ENCODE results near the gene NBDY.

NBDY gene

DNA sequence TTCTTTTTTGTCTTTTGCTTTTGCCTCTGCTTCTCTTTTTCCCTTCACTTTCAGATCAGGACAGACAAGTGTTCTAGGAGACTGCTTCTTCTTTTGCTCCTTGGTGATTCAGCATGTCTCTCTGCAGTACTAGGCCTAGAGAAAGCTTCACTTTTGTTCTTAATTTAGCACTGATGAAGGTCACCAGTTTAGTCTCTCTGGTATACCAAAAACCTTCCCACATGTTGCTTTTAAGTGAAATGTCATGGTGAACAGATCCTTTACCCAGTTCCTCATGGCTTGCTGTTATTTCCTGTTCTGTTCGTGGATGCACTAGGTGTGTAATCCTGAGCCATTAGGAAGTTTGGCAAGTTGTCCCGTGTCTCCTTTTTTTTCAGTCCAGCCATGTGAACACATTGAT, 53.3 kb downstream of the NBDY start:
- no peak overlapping the region for H3K27ac ChIP-seq (ENCODE audit: low read length)
- H3K4me2 ChIP-seq (ENCODE audit: insufficient read depth, low read length) = no peak overlapping the region
- DNase-seq = no peak
- H3K27me3 ChIP-seq (ENCODE audit: insufficient read depth, low read length, poor library complexity) = no peaks in the 10 kb centered on the region
- no peak overlapping the region for H2AFZ ChIP-seq (ENCODE audit: low read depth, low read length)
- H3K4me1 ChIP-seq (ENCODE audit: insufficient read depth, low read length) = no peaks in the 10 kb centered on the region
- no peak for ATAC-seq (ENCODE audit: insufficient read depth, low read depth)
- TF ChIP-seq EZH2 (IDR thresholded peaks at IDR 0.05; ENCODE audit: borderline replicate concordance, low read depth, low read length, severe bottlenecking) = no peak
- TF ChIP-seq CTCF (IDR thresholded peaks at IDR 0.05; ENCODE audit: borderline replicate concordance, extremely low read depth, low read length, poor library complexity, severe bottlenecking) = no peak
- H3K4me3 ChIP-seq (ENCODE audit: low read depth in 1 of 2, low read length in 2 of 2) = no peak overlapping the region
- H3K9me3 ChIP-seq (ENCODE audit: insufficient read depth, low read length, severe bottlenecking) = no peaks in the 10 kb centered on the region
- H3K79me2 ChIP-seq (ENCODE audit: insufficient read depth, low read length) = peaks cover 45% of the 10 kb centered on the region
- H4K20me1 ChIP-seq (ENCODE audit: insufficient read depth, low read length) = peaks cover 6% of the 10 kb centered on the region; the same call in 1 of the 2 replicates
- H3K9ac ChIP-seq (ENCODE audit: low read depth, low read length) = no peak overlapping the region
- peaks cover 34% of the 10 kb centered on the region for H3K36me3 ChIP-seq (ENCODE audit: insufficient read depth, low read length)

DNA sequence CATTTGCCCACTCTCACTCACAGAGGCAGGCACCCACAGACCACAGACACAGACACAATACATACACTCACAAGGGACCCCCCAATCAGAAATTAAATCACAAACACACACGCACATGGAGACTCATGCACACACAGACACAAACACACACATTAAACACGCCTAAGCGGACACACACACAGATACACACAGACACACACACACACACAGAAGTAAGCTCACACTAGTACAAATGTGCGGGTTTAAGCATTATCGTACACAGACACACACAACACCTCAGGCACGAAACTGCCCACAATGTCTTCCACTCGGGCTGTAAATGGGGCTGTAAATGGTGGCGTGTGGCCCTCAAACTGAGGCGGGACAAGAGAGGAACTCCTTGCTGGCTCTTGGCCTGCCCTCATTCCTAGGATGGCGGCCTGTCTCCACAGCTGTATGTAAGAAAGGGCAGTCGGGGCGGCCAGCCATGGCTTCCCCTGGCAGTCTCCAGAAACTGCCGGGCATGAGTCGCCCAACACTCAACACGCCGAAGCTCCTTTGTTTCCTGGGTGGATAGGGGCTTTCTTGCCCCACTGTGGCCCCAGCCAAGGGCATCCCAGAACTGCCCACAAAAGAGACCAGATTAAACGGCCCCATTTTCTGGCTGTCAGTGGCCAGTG, 53.9 kb downstream of the NBDY start:
- Histone ChIP-seq H3K4me2 (ENCODE audit: insufficient read depth, low read length) (no peak overlapping the region), H3K9ac (ENCODE audit: low read depth, low read length) (no peak overlapping the region), H3K9me3 (ENCODE audit: insufficient read depth, low read length, severe bottlenecking) (no peaks in the 10 kb centered on the region), H2AFZ (ENCODE audit: low read depth, low read length) (no peak overlapping the region), H3K4me3 (ENCODE audit: low read depth in 1 of 2, low read length in 2 of 2) (no peak overlapping the region), H4K20me1 (ENCODE audit: insufficient read depth, low read length) (peaks cover 6% of the 10 kb centered on the region; the same call in 1 of the 2 replicates), H3K4me1 (ENCODE audit: insufficient read depth, low read length) (no peaks in the 10 kb centered on the region), H3K79me2 (ENCODE audit: insufficient read depth, low read length) (peaks cover 50% of the 10 kb centered on the region), H3K27ac (ENCODE audit: low read length) (no peak overlapping the region), H3K36me3 (ENCODE audit: insufficient read depth, low read length) (peaks cover 39% of the 10 kb centered on the region), H3K27me3 (ENCODE audit: insufficient read depth, low read length, poor library complexity) (no peaks in the 10 kb centered on the region)
- no peak for TF ChIP-seq EZH2 (IDR thresholded peaks at IDR 0.05; ENCODE audit: borderline replicate concordance, low read depth, low read length, severe bottlenecking)
- TF ChIP-seq CTCF (IDR thresholded peaks at IDR 0.05; ENCODE audit: borderline replicate concordance, extremely low read depth, low read length, poor library complexity, severe bottlenecking) = no peak
- no peak for ATAC-seq (ENCODE audit: insufficient read depth, low read depth)
- DNase-seq = no peak

DNA sequence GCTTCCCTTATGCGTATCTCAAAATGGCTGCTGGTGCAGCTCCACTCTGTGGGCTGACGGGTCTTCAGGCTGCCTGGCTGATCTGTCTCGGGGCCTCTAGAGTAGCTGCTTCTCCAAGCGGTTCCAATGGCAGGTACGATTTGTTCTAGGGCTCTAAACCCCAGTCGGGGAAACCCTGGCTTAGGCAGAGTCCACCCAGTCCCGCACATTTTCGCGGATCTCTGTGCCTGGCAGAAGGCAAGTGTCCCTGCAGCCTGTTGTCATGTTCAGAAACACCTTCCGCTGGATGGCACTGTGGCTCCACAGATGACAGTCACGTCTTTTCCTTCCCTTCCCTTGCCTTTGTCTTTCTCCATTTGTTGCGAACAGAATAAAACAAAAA, 54.4 kb downstream of the NBDY start:
- peaks cover 6% of the 10 kb centered on the region; the same call in 1 of the 2 replicates for H4K20me1 ChIP-seq (ENCODE audit: insufficient read depth, low read length)
- peaks cover 53% of the 10 kb centered on the region for H3K79me2 ChIP-seq (ENCODE audit: insufficient read depth, low read length)
- H3K27ac ChIP-seq (ENCODE audit: low read length) = no peak overlapping the region
- no peak for TF ChIP-seq CTCF (IDR thresholded peaks at IDR 0.05; ENCODE audit: borderline replicate concordance, extremely low read depth, low read length, poor library complexity, severe bottlenecking)
- no peak for TF ChIP-seq EZH2 (IDR thresholded peaks at IDR 0.05; ENCODE audit: borderline replicate concordance, low read depth, low read length, severe bottlenecking)
- H3K9me3 ChIP-seq (ENCODE audit: insufficient read depth, low read length, severe bottlenecking) = no peaks in the 10 kb centered on the region
- no peak for ATAC-seq (ENCODE audit: insufficient read depth, low read depth)
- no peaks in the 10 kb centered on the region for H3K27me3 ChIP-seq (ENCODE audit: insufficient read depth, low read length, poor library complexity)
- no peak overlapping the region for H3K9ac ChIP-seq (ENCODE audit: low read depth, low read length)
- no peaks in the 10 kb centered on the region for H3K4me1 ChIP-seq (ENCODE audit: insufficient read depth, low read length)
- H3K4me3 ChIP-seq (ENCODE audit: low read depth in 1 of 2, low read length in 2 of 2) = no peak overlapping the region
- no peak for DNase-seq
- no peak overlapping the region for H3K4me2 ChIP-seq (ENCODE audit: insufficient read depth, low read length)
- H3K36me3 ChIP-seq (ENCODE audit: insufficient read depth, low read length) = peaks cover 45% of the 10 kb centered on the region
- no peak overlapping the region for H2AFZ ChIP-seq (ENCODE audit: low read depth, low read length)

Data from DND-41 (cell line).